OCI-LY7 (cell line): Measurements from ENCODE around the gene CACTIN.

Experiments used
- CTCF ChIP-seq: fragments of 200-600 bp; sonication (generic); conservative IDR thresholded peaks from 2 replicates; pipeline ENCODE4 v1.5.1; 2014; ENCODE audit warnings: mild to moderate bottlenecking, antibody characterized with exemption, low read length, moderate library complexity, mixed read lengths
- EZH2phosphoT487 ChIP-seq: fragments of 200-600 bp; sonication (generic); IDR thresholded peaks from 2 replicates; pipeline ENCODE4 v1.6.1; 2018; ENCODE audit warnings: low read depth, borderline replicate concordance, mild to moderate bottlenecking, mixed run types, antibody characterized with exemption, low read length, moderate library complexity, mixed read lengths

GRCh38 chr19:3645067-3645396, 18.4 kb upstream of the CACTIN start:
- TF ChIP-seq CTCF = no peak
- no peak for TF ChIP-seq EZH2phosphoT487
